ENCODE results near the gene PWP1.

PWP1 gene

GRCh38 chr12:107657133-107657532 is 28.5 kb upstream of the PWP1 start:
- no peak for TF ChIP-seq CTCF (conservative IDR thresholded peaks at IDR 0.05; ENCODE audit: low read depth, low read length)
- H3K4me3 ChIP-seq (ENCODE audit: low read depth, low read length), result no peak overlapping the region
- DNase-seq (ENCODE audit: low read depth), result no peak

DNA sequence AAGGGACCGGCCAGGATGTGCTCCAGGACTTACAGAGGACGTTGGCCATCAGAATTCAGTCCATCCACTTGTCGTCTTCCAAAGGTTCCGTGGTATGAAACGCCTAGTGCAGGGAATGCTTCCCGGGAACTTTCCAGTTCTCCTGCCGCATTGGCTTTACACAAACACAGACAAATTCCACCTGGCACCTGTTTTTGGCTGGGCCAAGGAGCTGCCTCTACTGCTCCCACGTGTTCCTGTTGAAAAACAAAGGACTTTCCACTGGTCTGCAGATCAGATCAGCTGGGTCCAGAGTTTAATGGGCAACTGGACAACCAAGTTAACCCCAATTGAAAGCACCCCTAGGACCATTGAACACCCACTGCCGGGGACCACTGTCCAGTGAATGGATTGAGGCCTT is 28.0 kb upstream of the PWP1 start:
- no peak for DNase-seq (ENCODE audit: low read depth)
- no peak overlapping the region for H3K4me3 ChIP-seq (ENCODE audit: low read depth, low read length)
- TF ChIP-seq CTCF (conservative IDR thresholded peaks at IDR 0.05; ENCODE audit: low read depth, low read length), result no peak

- no peak for TF ChIP-seq CTCF (conservative IDR thresholded peaks at IDR 0.05; ENCODE audit: low read depth, low read length)
- no peak for DNase-seq (ENCODE audit: low read depth)
- H3K4me3 ChIP-seq (ENCODE audit: low read depth, low read length), result no peak overlapping the region
These were observed 25.4 kb upstream of the PWP1 start for GRCh38 chr12:107660235-107660634.

DNA sequence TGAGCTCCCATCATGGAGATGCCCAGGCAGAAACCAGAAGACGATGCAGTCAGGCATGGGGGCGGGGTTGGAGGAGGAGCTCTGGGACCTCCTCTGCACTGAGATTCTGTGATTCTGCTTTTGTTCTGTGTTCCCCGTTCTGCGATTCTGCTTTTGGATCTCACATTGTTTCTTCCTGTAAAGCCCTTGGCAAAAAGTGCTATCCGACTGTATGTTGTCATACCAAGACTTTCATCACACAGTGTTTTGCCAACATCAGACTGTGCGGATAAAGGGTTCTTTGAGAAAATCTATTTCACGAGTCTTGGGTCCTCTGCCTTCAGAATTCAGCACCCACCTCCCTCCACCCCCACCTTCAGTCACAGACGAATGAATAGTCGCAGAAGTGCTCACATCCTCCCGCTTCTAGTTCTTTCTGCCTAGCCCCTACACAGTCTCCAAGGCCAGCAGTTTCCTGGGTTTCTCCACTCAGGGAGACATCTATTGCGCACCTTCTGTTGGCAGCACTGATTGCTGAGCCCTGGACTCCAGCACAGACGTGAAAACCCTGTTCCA is 24.7 kb upstream of the PWP1 start:
- H3K4me3 ChIP-seq (ENCODE audit: low read depth, low read length), result no peak overlapping the region
- no peak for DNase-seq (ENCODE audit: low read depth)
- TF ChIP-seq CTCF (conservative IDR thresholded peaks at IDR 0.05; ENCODE audit: low read depth, low read length), result no peak

DNA sequence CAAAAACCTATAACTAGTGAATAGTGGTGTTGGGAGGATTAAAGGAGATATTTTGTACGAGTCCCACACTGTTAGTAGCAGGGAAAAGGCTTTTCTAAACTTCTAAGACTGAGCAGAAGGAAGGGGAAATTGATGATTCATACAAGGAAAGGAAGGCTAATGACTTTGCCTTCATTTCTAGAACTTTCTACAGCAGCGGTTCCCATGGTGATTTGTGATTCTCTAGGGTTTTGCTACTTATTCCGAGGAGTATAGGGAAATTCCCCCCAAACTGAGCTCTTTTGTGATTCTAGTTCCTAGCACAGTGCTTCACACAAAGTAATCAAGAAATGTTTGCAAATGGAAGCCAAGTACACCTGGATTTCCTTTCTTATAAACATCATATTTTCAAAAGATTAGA is 23.8 kb upstream of the PWP1 start:
- no peak overlapping the region for H3K4me3 ChIP-seq (ENCODE audit: low read depth, low read length)
- no peak for DNase-seq (ENCODE audit: low read depth)
- TF ChIP-seq CTCF (conservative IDR thresholded peaks at IDR 0.05; ENCODE audit: low read depth, low read length), result no peak

DNA sequence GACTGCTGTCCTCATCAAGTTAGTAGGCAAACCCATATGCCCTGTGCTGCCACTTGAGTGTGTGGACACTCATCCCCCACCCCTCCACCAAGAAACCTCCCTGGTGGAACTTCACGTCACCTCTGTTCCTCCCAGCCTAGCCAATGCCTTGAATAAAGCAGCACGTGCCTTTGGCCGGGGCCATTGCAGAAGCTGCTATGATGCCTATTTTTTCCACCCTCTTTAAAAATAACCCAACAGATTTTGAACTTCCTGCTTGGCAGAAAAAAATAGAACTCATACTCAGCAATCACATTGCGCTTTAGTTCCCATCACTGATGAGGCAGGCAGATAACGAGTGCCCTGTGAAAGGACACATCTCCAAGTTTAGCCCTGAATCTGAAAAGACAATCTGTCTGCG is 23.1 kb upstream of the PWP1 start:
- TF ChIP-seq CTCF (conservative IDR thresholded peaks at IDR 0.05; ENCODE audit: low read depth, low read length), result no peak
- no peak overlapping the region for H3K4me3 ChIP-seq (ENCODE audit: low read depth, low read length)
- no peak for DNase-seq (ENCODE audit: low read depth)

GRCh38 chr12:107663277-107663676 is 22.3 kb upstream of the PWP1 start:
- no peak overlapping the region for H3K4me3 ChIP-seq (ENCODE audit: low read depth, low read length)
- no peak for DNase-seq (ENCODE audit: low read depth)
- TF ChIP-seq CTCF (conservative IDR thresholded peaks at IDR 0.05; ENCODE audit: low read depth, low read length), result no peak

All from choroid plexus epithelial cell (primary cell).